ENCODE results near the gene MTUS2.
"Not testable (repeated sequence)": the region's sequence is repeated elsewhere in the genome, so short reads cannot be mapped to it uniquely, and the experiment has no call there.

DNA sequence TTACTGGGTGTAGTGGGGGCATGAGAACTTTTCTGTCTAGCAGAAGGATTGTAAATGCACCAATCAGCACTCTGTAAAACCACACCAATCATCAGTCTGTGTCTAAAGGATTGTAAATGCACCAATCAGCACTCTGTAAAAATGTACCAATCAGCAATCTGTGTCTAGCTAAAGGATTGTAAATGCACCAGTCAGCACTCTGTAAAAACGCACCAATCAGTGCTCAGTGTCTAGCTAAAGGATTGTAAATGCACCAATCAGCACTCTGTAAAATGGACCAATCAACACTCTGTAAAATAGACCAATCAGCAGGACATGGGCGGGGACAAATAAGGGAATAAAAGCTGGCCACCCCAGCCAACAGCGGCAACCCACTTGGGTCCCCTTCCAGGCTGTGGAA lies 170.2 kb downstream of the MTUS2 start:
- TF ChIP-seq, protein P1, sequence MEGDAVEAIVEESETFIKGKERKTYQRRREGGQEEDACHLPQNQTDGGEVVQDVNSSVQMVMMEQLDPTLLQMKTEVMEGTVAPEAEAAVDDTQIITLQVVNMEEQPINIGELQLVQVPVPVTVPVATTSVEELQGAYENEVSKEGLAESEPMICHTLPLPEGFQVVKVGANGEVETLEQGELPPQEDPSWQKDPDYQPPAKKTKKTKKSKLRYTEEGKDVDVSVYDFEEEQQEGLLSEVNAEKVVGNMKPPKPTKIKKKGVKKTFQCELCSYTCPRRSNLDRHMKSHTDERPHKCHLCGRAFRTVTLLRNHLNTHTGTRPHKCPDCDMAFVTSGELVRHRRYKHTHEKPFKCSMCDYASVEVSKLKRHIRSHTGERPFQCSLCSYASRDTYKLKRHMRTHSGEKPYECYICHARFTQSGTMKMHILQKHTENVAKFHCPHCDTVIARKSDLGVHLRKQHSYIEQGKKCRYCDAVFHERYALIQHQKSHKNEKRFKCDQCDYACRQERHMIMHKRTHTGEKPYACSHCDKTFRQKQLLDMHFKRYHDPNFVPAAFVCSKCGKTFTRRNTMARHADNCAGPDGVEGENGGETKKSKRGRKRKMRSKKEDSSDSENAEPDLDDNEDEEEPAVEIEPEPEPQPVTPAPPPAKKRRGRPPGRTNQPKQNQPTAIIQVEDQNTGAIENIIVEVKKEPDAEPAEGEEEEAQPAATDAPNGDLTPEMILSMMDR (conservative IDR thresholded peaks at IDR 0.05 in 1 of 2, IDR thresholded peaks at IDR 0.05 in 1 of 2; ENCODE audit: extremely low read depth in 1 of 2, insufficient read depth in 1 of 2, low read depth in 1 of 2, low read length in 2 of 2), result not testable (repeated sequence)
- TF ChIP-seq EZH2 (IDR thresholded peaks at IDR 0.05; ENCODE audit: borderline replicate concordance, low read length), result not testable (repeated sequence)

Data from mammary epithelial cell (primary cell).